ENCODE results near the gene CHMP2A.

Gene CHMP2A

GRCh38 chr19:58569943-58570670 lies 15.2 kb upstream of the CHMP2A start:
- H3K27me3 ChIP-seq = no peaks in the 10 kb centered on the region
- no peak overlapping the region for H3K4me3 ChIP-seq (ENCODE audit: low read depth, low read length)
- TF ChIP-seq CTCF (IDR thresholded peaks at IDR 0.05; ENCODE audit: low read depth, low read length) = no peak
- no peaks in the 10 kb centered on the region; the same call in 1 of the 2 replicates for H3K4me1 ChIP-seq
- peaks cover 11% of the 10 kb centered on the region; the same call in 1 of the 2 replicates for H3K36me3 ChIP-seq
- DNase-seq = no peak
- H3K9me3 ChIP-seq = no peaks in the 10 kb centered on the region

GRCh38 chr19:58569191-58569942 lies 14.5 kb upstream of the CHMP2A start:
- peaks cover 12% of the 10 kb centered on the region; the same call in 1 of the 2 replicates for H3K36me3 ChIP-seq

GRCh38 chr19:58568453-58569130 lies 13.7 kb upstream of the CHMP2A start:
- Histone ChIP-seq H3K4me1 (no peaks in the 10 kb centered on the region; the same call in 1 of the 2 replicates), H3K4me3 (ENCODE audit: low read depth, low read length) (no peak overlapping the region), H3K27me3 (no peaks in the 10 kb centered on the region), H3K36me3 (peaks cover 12% of the 10 kb centered on the region; the same call in 1 of the 2 replicates), H3K9me3 (no peaks in the 10 kb centered on the region)
- no peak for TF ChIP-seq CTCF (IDR thresholded peaks at IDR 0.05; ENCODE audit: low read depth, low read length)
- no peak for DNase-seq

More at GRCh38 chr19:58569191-58569942, 14.5 kb upstream of the CHMP2A start:
- Histone ChIP-seq H3K27me3 (no peaks in the 10 kb centered on the region), H3K4me3 (ENCODE audit: low read depth, low read length) (no peak overlapping the region), H3K4me1 (no peaks in the 10 kb centered on the region; the same call in 1 of the 2 replicates), H3K9me3 (no peaks in the 10 kb centered on the region)
- no peak for DNase-seq
- TF ChIP-seq CTCF (IDR thresholded peaks at IDR 0.05; ENCODE audit: low read depth, low read length) = no peak

- Histone ChIP-seq H3K4me3 (ENCODE audit: low read depth, low read length) (no peak overlapping the region), H3K9me3 (no peaks in the 10 kb centered on the region), H3K27me3 (peaks cover 4% of the 10 kb centered on the region; the same call in 1 of the 2 replicates), H3K4me1 (peaks cover 5% of the 10 kb centered on the region), H3K36me3 (peaks cover 12% of the 10 kb centered on the region; the same call in 1 of the 2 replicates)
- no peak for DNase-seq
- TF ChIP-seq CTCF (IDR thresholded peaks at IDR 0.05; ENCODE audit: low read depth, low read length) = no peak
Measured at GRCh38 chr19:58566989-58567388, 12.1 kb upstream of the CHMP2A start.

- H3K36me3 ChIP-seq = peaks cover 2% of the 10 kb centered on the region; the same call in 1 of the 2 replicates
- DNase-seq = no peak
- H3K4me1 ChIP-seq = peaks cover 9% of the 10 kb centered on the region
- no peak overlapping the region; the same call in 1 of the 2 replicates for H3K4me3 ChIP-seq (ENCODE audit: low read depth, low read length)
- no peaks in the 10 kb centered on the region for H3K9me3 ChIP-seq
- H3K27me3 ChIP-seq = peaks cover 4% of the 10 kb centered on the region; the same call in 1 of the 2 replicates
- TF ChIP-seq CTCF (IDR thresholded peaks at IDR 0.05; ENCODE audit: low read depth, low read length) = no peak
Measured at GRCh38 chr19:58563823-58564222, 8.9 kb upstream of the CHMP2A start.
